K562 (cell line): ENCODE data around the gene TUBD1. TPM values are rescaled to one million over a fixed set of nuclear protein-coding genes. Genes with fewer than 3 reads are reported as not detected.
A peak's percentile ranks its signal among the peaks of the same experiment; 100 is the strongest.

Experiments
- ARID4B ChIP-seq: sonication (generic); formaldehyde crosslinking; IDR thresholded peaks from 2 replicates; pipeline ENCODE4 v1.8.0; 2022; ENCODE audit warnings: mild to moderate bottlenecking, missing genetic modification reagents
- BRF2 ChIP-seq: IDR thresholded peaks from 3 replicates; pipeline ENCODE4 v1.6.1; 2011; ENCODE audit warnings: borderline replicate concordance, mild to moderate bottlenecking; ENCODE audit not compliant: insufficient read length, insufficient read depth
- CBX1 ChIP-seq: sonication (generic); IDR thresholded peaks from 2 replicates; pipeline ENCODE4 v1.6.1; 2016; ENCODE audit warnings: antibody characterized with exemption, low read depth, mild to moderate bottlenecking
- CBX5 ChIP-seq: IDR thresholded peaks from 2 replicates; pipeline ENCODE4 v1.6.1; 2014; ENCODE audit warnings: low read depth, borderline replicate concordance
- CHCHD3 ChIP-seq: fragments of 250-450 bp; sonication (Bioruptor Pico); IDR thresholded peaks from 2 replicates; pipeline ENCODE4 v2.1.2; 2022; ENCODE audit warnings: mild to moderate bottlenecking
- DPF2 ChIP-seq: fragments of 450-650 bp; IDR thresholded peaks from 2 replicates; pipeline ENCODE4 v1.6.1; 2016
- ELF4 ChIP-seq: fragments of 450-650 bp; formaldehyde crosslinking; IDR thresholded peaks from 2 replicates; pipeline ENCODE4 v1.4.0; 2022; ENCODE audit warnings: missing genetic modification characterization
- GATAD2B ChIP-seq: fragments of 450-650 bp; IDR thresholded peaks from 2 replicates; pipeline ENCODE4 v1.6.1; 2017; ENCODE audit warnings: mild to moderate bottlenecking, borderline replicate concordance
- HDAC2 ChIP-seq: fragments of 450-650 bp; IDR thresholded peaks from 2 replicates; pipeline ENCODE4 v1.6.1; 2016; ENCODE audit warnings: mild to moderate bottlenecking
- HES1 ChIP-seq: fragments of 450-650 bp; IDR thresholded peaks from 2 replicates; pipeline ENCODE4 v1.6.1; 2016; ENCODE audit warnings: low read depth, mild to moderate bottlenecking, moderate library complexity
- KDM2B ChIP-seq: fragments of 250-450 bp; sonication (Bioruptor Pico); IDR thresholded peaks from 2 replicates; pipeline ENCODE4 v1.8.0; 2021; ENCODE audit warnings: mild to moderate bottlenecking, moderate library complexity
- MYNN ChIP-seq, 2 experiments: sonication (generic); formaldehyde crosslinking in 1 of 2; IDR thresholded peaks; 2 replicates each; pipeline versions ENCODE4 v1.5.0 to v1.6.1; 2016 to 2020; ENCODE audit warnings: antibody characterized with exemption in 1 of 2, missing genetic modification reagents in 1 of 2
- NFE2 ChIP-seq: IDR thresholded peaks from 2 replicates; pipeline ENCODE4 v1.6.1; 2014; ENCODE audit warnings: antibody characterized with exemption, low read depth
- PHF21A ChIP-seq: fragments of 450-650 bp; IDR thresholded peaks from 2 replicates; pipeline ENCODE4 v1.6.1; 2017; ENCODE audit warnings: low read depth, borderline replicate concordance
- SMAD4 ChIP-seq: fragments of 250-450 bp; sonication (Bioruptor Pico); conservative IDR thresholded peaks from 2 replicates; pipeline ENCODE4 v1.8.0; 2021; ENCODE audit warnings: inconsistent platforms, mild to moderate bottlenecking, moderate library complexity
- ZBED1 ChIP-seq: IDR thresholded peaks from 2 replicates; pipeline ENCODE4 v1.6.1; 2014
- ZFP36 ChIP-seq: fragments of 150-350 bp; IDR thresholded peaks from 2 replicates; pipeline ENCODE4 v1.6.1; 2018; ENCODE audit warnings: low read length, low read depth; ENCODE audit not compliant: partially characterized antibody
- ZNF23 ChIP-seq: fragments of 250-450 bp; sonication (Bioruptor Pico); IDR thresholded peaks from 2 replicates; pipeline ENCODE4 v1.4.0; 2020; ENCODE audit warnings: mild to moderate bottlenecking
- ZNF436 ChIP-seq: fragments of 250-450, 450-650 bp; sonication (Bioruptor Pico); formaldehyde crosslinking; IDR thresholded peaks from 2 replicates; pipeline ENCODE4 v1.7.0; 2020; ENCODE audit warnings: mild to moderate bottlenecking
- ZNF507 ChIP-seq: conservative IDR thresholded peaks from 2 replicates; pipeline ENCODE4 v1.6.1; 2017; ENCODE audit warnings: missing genetic modification characterization, missing compliant biosample characterization
- ZNF551 ChIP-seq: fragments of 250-450 bp; sonication (Bioruptor Pico); IDR thresholded peaks from 2 replicates; pipeline ENCODE4 v1.5.0; 2021; ENCODE audit warnings: mild to moderate bottlenecking, moderate library complexity
- polyA plus RNA-seq, 8 experiments: library from polyadenylated mRNA; depleted of rRNA in 4 of 8; stranded (reverse) in 5 of 8; unstranded in 3 of 8; fragments of >200 nt; fragmentation: Nextera tagmentation in 2 of 8; fragmentation: Illumina TruSeq in 1 of 8; extraction: Ambion mirVana in 2 of 8; extraction: Trizol in 1 of 8; gene quantifications; 2 replicates each; pipeline versions ENCODE4 v1.2.1 to v1.2.3, GENCODE V29; 2011 to 2014; ENCODE audit warnings: inconsistent platforms in 1 of 8, missing spikeins in 1 of 8
- total RNA-seq, 7 experiments: library from RNA; depleted of rRNA in 6 of 7; stranded (reverse); fragments of >200 nt in 6 of 7; fragmentation: Illumina TruSeq in 2 of 7; extraction: Trizol in 2 of 7; gene quantifications; 2 replicates each; pipeline versions ENCODE4 v1.2.1 to v1.2.3, GENCODE V29; 2011 to 2021; ENCODE audit warnings: low replicate concordance in 1 of 7
- TF ChIP-seq, protein P1 (sequence below): fragments of 450-650 bp; IDR thresholded peaks from 2 replicates; pipeline ENCODE4 v1.6.1; 2016; ENCODE audit warnings: borderline replicate concordance

TUBD1 gene
- total and polyA plus RNA-seq, 9 of the 15 experiments (the other 6 are each of a cell fraction or from before 2014, with no cell fraction given) = 10.8 to 35.3 (median 17.9) TPM

GRCh38 chr17:59837308-59838051, 55.3 kb downstream of the TUBD1 start (continued):
- TF ChIP-seq ZNF551 (no peak), HES1 (no peak), ZNF507 (tag) (no peak), CHCHD3 (CRISPR knock-in tag) (no peak), CBX1 (peak; percentile 70; the same call in 1 of the 2 replicates), PHF21A (no peak), ARID4B (CRISPR knock-in tag) (no peak), GATAD2B (peak; percentile 37; the same call in 1 of the 2 replicates), SMAD4 (peak; percentile 66), HDAC2 (peak; percentile 41; the same call in 1 of the 2 replicates), CBX5 (no peak), ELF4 (CRISPR knock-in tag) (0 out of 2 replicates have a peak, but pooled peaks have one; percentile 77), NFE2 (peak; percentile 58), BRF2 (no peak), ZFP36 (peak; percentile 55), KDM2B (no peak), ZBED1 (peak; percentile 61; the same call in 1 of the 2 replicates), MYNN (IDR thresholded peaks at IDR 0.05) (peak; percentile 55; the same call in 1 of the 2 replicates), MYNN (CRISPR knock-in tag; IDR thresholded peaks at IDR 0.05) (no peak), ZNF436 (CRISPR knock-in tag) (no peak), ZNF23 (0 out of 2 replicates have a peak, but pooled peaks have one; percentile 50), DPF2 (peak; percentile 78)
- TF ChIP-seq, protein P1, sequence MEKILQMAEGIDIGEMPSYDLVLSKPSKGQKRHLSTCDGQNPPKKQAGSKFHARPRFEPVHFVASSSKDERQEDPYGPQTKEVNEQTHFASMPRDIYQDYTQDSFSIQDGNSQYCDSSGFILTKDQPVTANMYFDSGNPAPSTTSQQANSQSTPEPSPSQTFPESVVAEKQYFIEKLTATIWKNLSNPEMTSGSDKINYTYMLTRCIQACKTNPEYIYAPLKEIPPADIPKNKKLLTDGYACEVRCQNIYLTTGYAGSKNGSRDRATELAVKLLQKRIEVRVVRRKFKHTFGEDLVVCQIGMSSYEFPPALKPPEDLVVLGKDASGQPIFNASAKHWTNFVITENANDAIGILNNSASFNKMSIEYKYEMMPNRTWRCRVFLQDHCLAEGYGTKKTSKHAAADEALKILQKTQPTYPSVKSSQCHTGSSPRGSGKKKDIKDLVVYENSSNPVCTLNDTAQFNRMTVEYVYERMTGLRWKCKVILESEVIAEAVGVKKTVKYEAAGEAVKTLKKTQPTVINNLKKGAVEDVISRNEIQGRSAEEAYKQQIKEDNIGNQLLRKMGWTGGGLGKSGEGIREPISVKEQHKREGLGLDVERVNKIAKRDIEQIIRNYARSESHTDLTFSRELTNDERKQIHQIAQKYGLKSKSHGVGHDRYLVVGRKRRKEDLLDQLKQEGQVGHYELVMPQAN = peak; percentile 64; the same call in 1 of the 2 replicates
